A673 (cell line): Measurements from ENCODE around the gene CDH4. TPM values are rescaled to one million over a fixed set of nuclear protein-coding genes. Genes with fewer than 3 reads are reported as not detected.

Experiments
- BruUV-seq: library from RNA; stranded (reverse); fragments of 400-500 nt; replicated peaks from 2 replicates; lab custom pipeline; 2021; lab: Mats Ljungman, UMichigan
- CTCF ChIA-PET: fragments of 300-600 bp; sonication (Branson Sonifier 250); formaldehyde crosslinking; loops from one replicate; lab custom pipeline; 2022; ENCODE audit warnings: antibody characterized with exemption; lab: Charles Lee
- POLR2A ChIA-PET: fragments of 300-600 bp; sonication (Branson Sonifier 250); formaldehyde crosslinking; loops from one replicate; lab custom pipeline; 2022; ENCODE audit warnings: antibody characterized with exemption; ENCODE audit not compliant: low non-redundant PET; lab: Charles Lee
- DNase-seq: peaks from one replicate; pipeline ENCODE4 v3.0.0-alpha.2; 2015; ENCODE audit warnings: low spot score
- H3K27ac ChIP-seq: fragments of 200-600 bp; sonication (generic); 2 replicates; pipeline ENCODE4 v1.5.1; 2016; ENCODE audit warnings: mixed run types, low read depth, mild to moderate bottlenecking, mixed read lengths, antibody characterized with exemption, low read length; ENCODE audit not compliant: poor library complexity, severe bottlenecking
- H3K27me3 ChIP-seq: fragments of 200-600 bp; sonication (generic); replicated peaks from 2 replicates; pipeline ENCODE4 v1.6.1; 2017; ENCODE audit warnings: mixed run types, low read depth, mild to moderate bottlenecking, mixed read lengths, antibody characterized with exemption, low read length; ENCODE audit not compliant: insufficient read depth, poor library complexity
- H3K36me3 ChIP-seq: fragments of 200-600 bp; sonication (generic); 2 replicates; pipeline ENCODE4 v1.6.1; 2016; ENCODE audit warnings: mixed run types, mild to moderate bottlenecking, mixed read lengths, antibody characterized with exemption, low read length; ENCODE audit not compliant: insufficient read depth, poor library complexity, severe bottlenecking
- H3K4me1 ChIP-seq: fragments of 200-600 bp; sonication (generic); 2 replicates; pipeline ENCODE4 v1.6.1; 2017; ENCODE audit warnings: mixed run types, mild to moderate bottlenecking, mixed read lengths, antibody characterized with exemption, low read length; ENCODE audit not compliant: insufficient read depth, poor library complexity, severe bottlenecking
- H3K4me3 ChIP-seq: fragments of 200-600 bp; sonication (generic); 2 replicates; pipeline ENCODE4 v1.5.1; 2016; ENCODE audit warnings: low read depth, mixed run types, mild to moderate bottlenecking, mixed read lengths, low read length; ENCODE audit not compliant: poor library complexity, severe bottlenecking
- H3K9me3 ChIP-seq: fragments of 200-600 bp; sonication (generic); 2 replicates; pipeline ENCODE4 v1.6.1; 2016; ENCODE audit warnings: mixed run types, low read depth, mild to moderate bottlenecking, mixed read lengths, antibody characterized with exemption, low read length; ENCODE audit not compliant: poor library complexity, severe bottlenecking
- EZH2 ChIP-seq: fragments of 200-600 bp; sonication (generic); IDR thresholded peaks from 2 replicates; pipeline ENCODE4 v1.6.1; 2017; ENCODE audit warnings: borderline replicate concordance, low read depth, mild to moderate bottlenecking, mixed read lengths, antibody characterized with exemption, low read length; ENCODE audit not compliant: poor library complexity, severe bottlenecking
- intact Hi-C: fragments of 100-400 bp; cut with micrococcal nuclease; formaldehyde crosslinking; loops from one replicate; pipeline ENCODE4 v1.10.0; 2022; ENCODE audit not compliant: unreplicated experiment
- total RNA-seq: library from RNA; stranded (reverse); gene quantifications from 2 replicates; pipeline ENCODE4 v1.2.3, GENCODE V29; 2021
- TF ChIP-seq, protein P1 (sequence below): fragments of 300-800, 200-600 bp; sonication (generic); conservative IDR thresholded peaks from 2 replicates; pipeline ENCODE4 v1.5.1; 2017; ENCODE audit warnings: low read depth, mild to moderate bottlenecking, antibody characterized with exemption, low read length, moderate library complexity, mixed read lengths

CDH4 gene
- total RNA-seq, 1 experiment from 2014 or later, result 8.3 TPM

GRCh38 chr20:61310954-61311353 lies 58.9 kb downstream of the CDH4 start:
- H3K36me3 ChIP-seq, result no peaks in the 10 kb centered on the region
- H3K4me1 ChIP-seq, result no peaks in the 10 kb centered on the region
- DNase-seq, result no peak
- no peaks in the 10 kb centered on the region for H3K9me3 ChIP-seq
- intact Hi-C loops, result no loop called here
- H3K27me3 ChIP-seq, result peaks cover 9% of the 10 kb centered on the region
- CTCF ChIA-PET, result no interaction called here
- no TSS peak for BruUV-seq
- H3K4me3 ChIP-seq, result no peak overlapping the region
- no peak overlapping the region for H3K27ac ChIP-seq
- POLR2A ChIA-PET, result no interaction called here
- TF ChIP-seq EZH2, result no peak
- TF ChIP-seq, protein P1, sequence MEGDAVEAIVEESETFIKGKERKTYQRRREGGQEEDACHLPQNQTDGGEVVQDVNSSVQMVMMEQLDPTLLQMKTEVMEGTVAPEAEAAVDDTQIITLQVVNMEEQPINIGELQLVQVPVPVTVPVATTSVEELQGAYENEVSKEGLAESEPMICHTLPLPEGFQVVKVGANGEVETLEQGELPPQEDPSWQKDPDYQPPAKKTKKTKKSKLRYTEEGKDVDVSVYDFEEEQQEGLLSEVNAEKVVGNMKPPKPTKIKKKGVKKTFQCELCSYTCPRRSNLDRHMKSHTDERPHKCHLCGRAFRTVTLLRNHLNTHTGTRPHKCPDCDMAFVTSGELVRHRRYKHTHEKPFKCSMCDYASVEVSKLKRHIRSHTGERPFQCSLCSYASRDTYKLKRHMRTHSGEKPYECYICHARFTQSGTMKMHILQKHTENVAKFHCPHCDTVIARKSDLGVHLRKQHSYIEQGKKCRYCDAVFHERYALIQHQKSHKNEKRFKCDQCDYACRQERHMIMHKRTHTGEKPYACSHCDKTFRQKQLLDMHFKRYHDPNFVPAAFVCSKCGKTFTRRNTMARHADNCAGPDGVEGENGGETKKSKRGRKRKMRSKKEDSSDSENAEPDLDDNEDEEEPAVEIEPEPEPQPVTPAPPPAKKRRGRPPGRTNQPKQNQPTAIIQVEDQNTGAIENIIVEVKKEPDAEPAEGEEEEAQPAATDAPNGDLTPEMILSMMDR, result no peak

- Histone ChIP-seq H3K4me3 (no peak overlapping the region), H3K36me3 (no peaks in the 10 kb centered on the region), H3K27ac (no peak overlapping the region), H3K27me3 (peaks cover 9% of the 10 kb centered on the region), H3K4me1 (no peaks in the 10 kb centered on the region), H3K9me3 (no peaks in the 10 kb centered on the region)
- TF ChIP-seq EZH2, result no peak
- TF ChIP-seq, protein P1, result no peak
- intact Hi-C loops, result no loop called here
- BruUV-seq, result no TSS peak
- CTCF ChIA-PET, result no interaction called here
- POLR2A ChIA-PET, result no interaction called here
- DNase-seq, result no peak
Measured at GRCh38 chr20:61311656-61312387, 59.8 kb downstream of the CDH4 start.

DNA sequence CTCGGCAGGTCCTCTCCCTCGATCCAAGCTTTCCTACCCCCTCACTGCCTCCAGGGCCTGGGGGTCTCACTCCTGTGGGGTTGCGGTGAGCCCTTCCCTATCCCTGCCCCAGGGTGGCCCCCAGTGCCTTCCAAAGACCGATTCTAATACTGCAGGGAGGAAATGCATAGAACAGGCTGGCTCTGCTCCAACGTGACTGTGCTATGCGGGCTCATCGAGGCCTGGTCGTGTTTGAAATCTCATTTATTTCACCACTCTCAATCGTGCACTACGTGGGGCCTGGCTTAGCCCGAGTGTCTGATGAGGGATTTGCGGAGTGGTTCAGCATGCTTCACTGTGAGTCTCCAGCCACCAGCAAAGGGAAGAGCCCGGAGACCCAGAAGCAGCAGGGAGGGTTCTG lies 60.9 kb downstream of the CDH4 start:
- intact Hi-C loops, result no loop called here
- peaks cover 9% of the 10 kb centered on the region for H3K27me3 ChIP-seq
- no peak overlapping the region for H3K27ac ChIP-seq
- H3K9me3 ChIP-seq, result no peaks in the 10 kb centered on the region
- no TSS peak for BruUV-seq
- H3K36me3 ChIP-seq, result no peaks in the 10 kb centered on the region
- ChIA-PET CTCF (no interaction called here), POLR2A (no interaction called here)
- TF ChIP-seq, protein P1, result no peak
- no peak for TF ChIP-seq EZH2
- no peaks in the 10 kb centered on the region for H3K4me1 ChIP-seq
- H3K4me3 ChIP-seq, result no peak overlapping the region
- DNase-seq, result no peak
